Panc1 (cell line): ENCODE measurements around the gene AGER. TPM values are rescaled to one million over a fixed set of nuclear protein-coding genes. Genes with fewer than 3 reads are reported as not detected.

ENCODE experiments used
- ATAC-seq: fragments of 200-7000 bp; cut with Tn5 transposase; 2 replicates; pipeline ENCODE4 v1.9.1; 2020; ENCODE audit warnings: mild to moderate bottlenecking, moderate library complexity
- BruUV-seq: library from RNA; stranded (reverse); fragments of 400-500 nt; replicated peaks from 2 replicates; lab custom pipeline; 2021; lab: Mats Ljungman, UMichigan
- CTCF ChIA-PET: fragments of 300-600 bp; sonication (Branson Sonifier 250); formaldehyde crosslinking; loops from one replicate; lab custom pipeline; 2022; ENCODE audit warnings: antibody characterized with exemption; lab: Charles Lee
- POLR2A ChIA-PET: fragments of 300-600 bp; sonication (Branson Sonifier 250); formaldehyde crosslinking; loops from one replicate; lab custom pipeline; 2022; ENCODE audit warnings: antibody characterized with exemption; lab: Charles Lee
- DNase-seq: peaks from one replicate; pipeline ENCODE4 v3.0.0-alpha.2; 2010; ENCODE audit warnings: low read depth, low spot score
- H3K27ac ChIP-seq: 2 replicates; pipeline ENCODE4 v1.5.1; 2011; ENCODE audit warnings: mild to moderate bottlenecking, low read length, inconsistent platforms
- H3K27me3 ChIP-seq: fragments of 200-500 bp; sonication (Bioruptor generic); 2 replicates; pipeline ENCODE4 v1.6.0; 2014; ENCODE audit warnings: low read length, inconsistent platforms; ENCODE audit not compliant: control insufficient read depth, insufficient read depth
- H3K36me3 ChIP-seq: fragments of 200-500 bp; sonication (Bioruptor generic); 2 replicates; pipeline ENCODE4 v1.5.1; 2014; ENCODE audit warnings: inconsistent platforms, mild to moderate bottlenecking, low read length, moderate library complexity; ENCODE audit not compliant: control insufficient read depth, insufficient read depth
- H3K4me1 ChIP-seq: 2 replicates; pipeline ENCODE4 v1.5.1; 2011; ENCODE audit warnings: inconsistent platforms, mild to moderate bottlenecking, low read length, moderate library complexity; ENCODE audit not compliant: control insufficient read depth, insufficient read depth
- H3K4me3 ChIP-seq, 2 experiments: 2 replicates each; pipeline ENCODE4 v1.5.1; 2011 to 2012; ENCODE audit warnings: low read depth in 2 of 2, low read length in 2 of 2, mild to moderate bottlenecking in 2 of 2, inconsistent platforms in 1 of 2, moderate library complexity in 1 of 2
- H3K9me3 ChIP-seq: fragments of 200-500 bp; sonication (Bioruptor generic); 2 replicates; pipeline ENCODE4 v1.5.1; 2014; ENCODE audit warnings: low read depth, mild to moderate bottlenecking, inconsistent platforms, low read length, moderate library complexity; ENCODE audit not compliant: control insufficient read depth, insufficient read depth
- POLR2AphosphoS5 ChIP-seq: IDR thresholded peaks from 2 replicates; pipeline ENCODE4 v1.6.1; 2012; ENCODE audit warnings: mild to moderate bottlenecking, low read depth, low read length, moderate library complexity
- SIN3A ChIP-seq: IDR thresholded peaks from 2 replicates; pipeline ENCODE4 v1.6.1; 2012; ENCODE audit warnings: low read depth, mild to moderate bottlenecking, low read length, moderate library complexity, borderline replicate concordance; ENCODE audit not compliant: insufficient read depth
- TCF7L2 ChIP-seq: IDR thresholded peaks from 2 replicates; pipeline ENCODE4 v1.6.1; 2011; ENCODE audit warnings: mild to moderate bottlenecking, low read depth, low read length, inconsistent platforms
- in situ Hi-C: cut with HindIII; loops from 2 replicates; pipeline ENCODE4 v1.10.0; 2016; ENCODE audit warnings: low sequenced_read_pairs, low pct_unique_long_range_greater_than_20kb
- intact Hi-C: fragments of 100-400 bp; cut with micrococcal nuclease; formaldehyde crosslinking; loops from one replicate; pipeline ENCODE4 v1.10.0; 2022; ENCODE audit not compliant: unreplicated experiment
- total RNA-seq: library from RNA; stranded (reverse); gene quantifications from one replicate; pipeline ENCODE4 v1.2.1, GENCODE V29; 2021; ENCODE audit not compliant: unreplicated experiment
- TF ChIP-seq, protein P1 (sequence below), 2 experiments: IDR thresholded peaks; 2 replicates each; pipeline ENCODE4 v1.6.1; 2011 to 2012; ENCODE audit warnings: low read depth in 2 of 2, control low read depth in 1 of 2, low read length in 1 of 2, mild to moderate bottlenecking in 1 of 2, moderate library complexity in 1 of 2; ENCODE audit not compliant: insufficient read depth in 1 of 2
- TF ChIP-seq, protein P2 (sequence below): fragments of 450-650 bp; IDR thresholded peaks from 2 replicates; pipeline ENCODE4 v1.5.1; 2017; ENCODE audit warnings: mild to moderate bottlenecking

AGER gene
- total RNA-seq, 1 experiment from 2014 or later, result 3.7 TPM

DNA sequence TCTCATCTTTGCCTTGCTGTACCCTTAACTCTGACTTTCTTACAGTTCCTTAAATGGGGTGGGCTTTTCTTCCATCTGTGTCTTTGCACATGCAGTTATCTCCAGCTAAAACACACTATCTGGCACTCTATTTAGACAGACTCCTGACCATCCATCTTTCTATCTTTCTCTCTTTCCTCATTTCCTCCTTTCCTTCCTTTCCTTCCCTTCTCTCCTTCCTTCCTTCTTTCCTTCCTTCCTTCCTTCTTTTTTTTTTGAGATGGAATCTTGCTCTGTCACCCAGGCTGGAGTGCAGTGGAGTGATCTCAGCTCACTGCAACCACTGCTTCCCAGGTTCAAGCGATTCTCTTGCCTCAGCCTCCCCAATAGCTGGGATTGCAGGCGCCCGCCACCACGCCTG lies 31.6 kb upstream of the AGER start:
- no peak overlapping the region for H3K4me3 ChIP-seq
- no peak overlapping the region for H3K27ac ChIP-seq
- ChIA-PET POLR2A (no interaction called here), CTCF (interaction anchor here (0.7 kb wide), 1 partner anchor 12 kb away, joined by 4 read pairs; no protein-coding TSS in a partner anchor)
- no peaks in the 10 kb centered on the region for H3K4me1 ChIP-seq
- in situ Hi-C loops (no loop called here), intact Hi-C loops (no loop called here)
- BruUV-seq, result no TSS peak
- no peaks in the 10 kb centered on the region for H3K9me3 ChIP-seq
- H3K27me3 ChIP-seq, result no peaks in the 10 kb centered on the region
- DNase-seq (no peak), ATAC-seq (no peak)
- H3K36me3 ChIP-seq, result no peaks in the 10 kb centered on the region
- TF ChIP-seq SIN3A, result no peak
- TF ChIP-seq, protein P1, sequence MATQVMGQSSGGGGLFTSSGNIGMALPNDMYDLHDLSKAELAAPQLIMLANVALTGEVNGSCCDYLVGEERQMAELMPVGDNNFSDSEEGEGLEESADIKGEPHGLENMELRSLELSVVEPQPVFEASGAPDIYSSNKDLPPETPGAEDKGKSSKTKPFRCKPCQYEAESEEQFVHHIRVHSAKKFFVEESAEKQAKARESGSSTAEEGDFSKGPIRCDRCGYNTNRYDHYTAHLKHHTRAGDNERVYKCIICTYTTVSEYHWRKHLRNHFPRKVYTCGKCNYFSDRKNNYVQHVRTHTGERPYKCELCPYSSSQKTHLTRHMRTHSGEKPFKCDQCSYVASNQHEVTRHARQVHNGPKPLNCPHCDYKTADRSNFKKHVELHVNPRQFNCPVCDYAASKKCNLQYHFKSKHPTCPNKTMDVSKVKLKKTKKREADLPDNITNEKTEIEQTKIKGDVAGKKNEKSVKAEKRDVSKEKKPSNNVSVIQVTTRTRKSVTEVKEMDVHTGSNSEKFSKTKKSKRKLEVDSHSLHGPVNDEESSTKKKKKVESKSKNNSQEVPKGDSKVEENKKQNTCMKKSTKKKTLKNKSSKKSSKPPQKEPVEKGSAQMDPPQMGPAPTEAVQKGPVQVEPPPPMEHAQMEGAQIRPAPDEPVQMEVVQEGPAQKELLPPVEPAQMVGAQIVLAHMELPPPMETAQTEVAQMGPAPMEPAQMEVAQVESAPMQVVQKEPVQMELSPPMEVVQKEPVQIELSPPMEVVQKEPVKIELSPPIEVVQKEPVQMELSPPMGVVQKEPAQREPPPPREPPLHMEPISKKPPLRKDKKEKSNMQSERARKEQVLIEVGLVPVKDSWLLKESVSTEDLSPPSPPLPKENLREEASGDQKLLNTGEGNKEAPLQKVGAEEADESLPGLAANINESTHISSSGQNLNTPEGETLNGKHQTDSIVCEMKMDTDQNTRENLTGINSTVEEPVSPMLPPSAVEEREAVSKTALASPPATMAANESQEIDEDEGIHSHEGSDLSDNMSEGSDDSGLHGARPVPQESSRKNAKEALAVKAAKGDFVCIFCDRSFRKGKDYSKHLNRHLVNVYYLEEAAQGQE (IDR thresholded peaks at IDR 0.05; ENCODE audit: insufficient read depth in 1 of 2, low read depth in 2 of 2, low read length in 1 of 2), result no peak
- TF ChIP-seq POLR2AphosphoS5, result no peak
- TF ChIP-seq TCF7L2, result no peak
- TF ChIP-seq, protein P2, sequence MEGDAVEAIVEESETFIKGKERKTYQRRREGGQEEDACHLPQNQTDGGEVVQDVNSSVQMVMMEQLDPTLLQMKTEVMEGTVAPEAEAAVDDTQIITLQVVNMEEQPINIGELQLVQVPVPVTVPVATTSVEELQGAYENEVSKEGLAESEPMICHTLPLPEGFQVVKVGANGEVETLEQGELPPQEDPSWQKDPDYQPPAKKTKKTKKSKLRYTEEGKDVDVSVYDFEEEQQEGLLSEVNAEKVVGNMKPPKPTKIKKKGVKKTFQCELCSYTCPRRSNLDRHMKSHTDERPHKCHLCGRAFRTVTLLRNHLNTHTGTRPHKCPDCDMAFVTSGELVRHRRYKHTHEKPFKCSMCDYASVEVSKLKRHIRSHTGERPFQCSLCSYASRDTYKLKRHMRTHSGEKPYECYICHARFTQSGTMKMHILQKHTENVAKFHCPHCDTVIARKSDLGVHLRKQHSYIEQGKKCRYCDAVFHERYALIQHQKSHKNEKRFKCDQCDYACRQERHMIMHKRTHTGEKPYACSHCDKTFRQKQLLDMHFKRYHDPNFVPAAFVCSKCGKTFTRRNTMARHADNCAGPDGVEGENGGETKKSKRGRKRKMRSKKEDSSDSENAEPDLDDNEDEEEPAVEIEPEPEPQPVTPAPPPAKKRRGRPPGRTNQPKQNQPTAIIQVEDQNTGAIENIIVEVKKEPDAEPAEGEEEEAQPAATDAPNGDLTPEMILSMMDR, result no peak

DNA sequence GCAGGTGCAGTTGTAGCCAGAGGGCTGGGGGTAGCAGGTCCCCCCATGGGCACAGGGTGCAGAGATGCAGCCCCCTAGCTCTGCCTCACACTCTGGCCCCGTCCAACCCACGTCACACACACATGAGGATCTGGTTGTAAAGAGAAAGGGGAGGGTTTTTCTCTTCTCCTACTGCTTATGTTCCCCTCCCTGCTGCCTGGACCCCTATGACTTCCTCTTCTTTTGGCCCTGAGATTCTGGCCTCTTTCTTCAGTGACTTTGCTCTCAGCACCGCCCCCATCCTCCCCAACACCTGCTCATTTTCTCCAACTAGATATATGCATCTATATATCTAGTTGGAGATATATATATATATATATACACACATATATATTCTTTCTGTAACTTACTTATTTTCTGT lies 30.1 kb upstream of the AGER start:
- in situ Hi-C loops, result no loop called here
- H3K27me3 ChIP-seq, result no peaks in the 10 kb centered on the region

More for the DNA sequence above, 30.1 kb upstream of the AGER start:
- TF ChIP-seq POLR2AphosphoS5 (no peak), SIN3A (no peak), TCF7L2 (no peak)
- TF ChIP-seq, protein P2, result no peak
- Histone ChIP-seq H3K4me3 (no peak overlapping the region), H3K4me1 (no peaks in the 10 kb centered on the region), H3K9me3 (no peaks in the 10 kb centered on the region), H3K27ac (no peak overlapping the region), H3K36me3 (no peaks in the 10 kb centered on the region)
- CTCF ChIA-PET, result no interaction called here
- POLR2A ChIA-PET, result no interaction called here
- no peak for DNase-seq
- no peak for ATAC-seq
- no TSS peak for BruUV-seq
- intact Hi-C loops, result no loop called here
